DMS53 treated with DMSO at 0.1 percent for 48 hours (cell line): ENCODE results near the gene IFNA16.
"Not testable (repeated sequence)": the region's sequence is repeated elsewhere in the genome, so short reads cannot be mapped to it uniquely, and the experiment has no call there.

Experiments used
- DNase-seq: peaks from one replicate; lab custom pipeline; 2025; ENCODE audit not compliant: unreplicated experiment; lab: John Stamatoyannopoulos, UW

Gene IFNA16

GRCh38 chr9:21217211-21217610, at the start of gene IFNA16:
IFNA16 (minus strand) TSS chr9:21217311; CDS start chr9:21217305, 6 bp downstream.
- not testable (repeated sequence) for DNase-seq

GRCh38 chr9:21265421-21266189, 48.5 kb upstream of the IFNA16 start:
- no peak for DNase-seq

GRCh38 chr9:21255538-21256212, 38.6 kb upstream of the IFNA16 start:
- DNase-seq: no peak

- DNase-seq: peak; percentile 63
Measured at GRCh38 chr9:21252721-21253547, 35.8 kb upstream of the IFNA16 start.

GRCh38 chr9:21251638-21252037, 34.5 kb upstream of the IFNA16 start:
- DNase-seq: no peak

GRCh38 chr9:21251190-21251589, 34.1 kb upstream of the IFNA16 start:
- no peak for DNase-seq

- DNase-seq: no peak
Measured at GRCh38 chr9:21244836-21245235, 27.7 kb upstream of the IFNA16 start.

GRCh38 chr9:21239911-21240310, 22.8 kb upstream of the IFNA16 start, which contains the start of gene IFNA14:
IFNA14 (minus strand) TSS chr9:21240005; CDS start chr9:21239935, 70 bp downstream.
- DNase-seq: no peak

GRCh38 chr9:21236360-21236714, 19.2 kb upstream of the IFNA16 start:
- not testable (repeated sequence) for DNase-seq

GRCh38 chr9:21235468-21236359, 18.6 kb upstream of the IFNA16 start:
- peak; percentile 49 for DNase-seq

GRCh38 chr9:21234153-21234687, 17.1 kb upstream of the IFNA16 start:
- DNase-seq: no peak

- DNase-seq: no peak
Measured at GRCh38 chr9:21233258-21233657, 16.1 kb upstream of the IFNA16 start.

- no peak for DNase-seq
Measured at GRCh38 chr9:21228122-21228521, 11.0 kb upstream of the IFNA16 start, which contains the start of gene IFNA17. IFNA17 (minus strand) TSS chr9:21228222; CDS start chr9:21228173, 49 bp downstream.

- not testable (repeated sequence) for DNase-seq
Measured at GRCh38 chr9:21213411-21214326, 3.4 kb downstream of the IFNA16 start.

GRCh38 chr9:21212160-21212559, 5.0 kb downstream of the IFNA16 start:
- DNase-seq: not testable (repeated sequence)

GRCh38 chr9:21210782-21211181, 6.3 kb downstream of the IFNA16 start:
- not testable (repeated sequence) for DNase-seq

- DNase-seq: no peak
Measured at GRCh38 chr9:21210311-21210710, 6.8 kb downstream of the IFNA16 start.

- not testable (repeated sequence) for DNase-seq
Measured at GRCh38 chr9:21207043-21207442, 10.1 kb downstream of the IFNA16 start, which contains the start of gene IFNA10. IFNA10 (minus strand) TSS chr9:21207143; CDS start chr9:21207097, 46 bp downstream.

- no peak for DNase-seq
Measured at GRCh38 chr9:21205204-21205603, 11.9 kb downstream of the IFNA16 start.
